Stimulated activated CD8-positive, alpha-beta memory T cell treated with anti-CD3 and anti-CD28 coated beads, Interleukin-2, amount 100 ng/mL, for 1 hour (primary cell): ENCODE data around the gene EGFR.

Experiments used
- DNase-seq, 2 donors: peaks; one replicate each; pipeline ENCODE4 v3.0.0-alpha.2; 2020; ENCODE audit warnings: low read depth in 2 of 2

The EGFR gene

DNA sequence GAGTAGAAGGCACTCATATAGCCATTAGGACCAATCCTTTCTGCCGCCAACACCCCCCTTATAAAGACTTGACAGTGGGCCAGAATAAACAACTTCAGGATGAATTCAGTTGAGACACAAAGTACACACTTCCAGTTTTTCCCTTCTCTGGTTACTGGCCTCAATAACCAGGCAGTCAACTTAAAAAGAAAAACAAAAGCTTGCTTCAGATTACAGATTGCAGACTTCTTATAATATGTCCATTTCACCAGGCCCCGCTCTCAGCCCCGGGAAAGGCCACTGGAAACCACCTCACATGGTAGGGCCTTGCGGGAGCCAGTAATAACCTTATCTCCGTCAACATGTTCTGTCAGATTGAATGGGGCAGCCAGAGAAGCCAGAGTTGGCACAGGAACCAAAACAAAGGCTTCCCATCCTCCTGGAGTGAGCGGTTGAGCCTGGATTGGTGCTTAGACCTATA, 108.8 kb downstream of the EGFR start:
- no peak for DNase-seq

GRCh38 chr7:55128693-55129394, 110.0 kb downstream of the EGFR start:
- DNase-seq: no peak

DNA sequence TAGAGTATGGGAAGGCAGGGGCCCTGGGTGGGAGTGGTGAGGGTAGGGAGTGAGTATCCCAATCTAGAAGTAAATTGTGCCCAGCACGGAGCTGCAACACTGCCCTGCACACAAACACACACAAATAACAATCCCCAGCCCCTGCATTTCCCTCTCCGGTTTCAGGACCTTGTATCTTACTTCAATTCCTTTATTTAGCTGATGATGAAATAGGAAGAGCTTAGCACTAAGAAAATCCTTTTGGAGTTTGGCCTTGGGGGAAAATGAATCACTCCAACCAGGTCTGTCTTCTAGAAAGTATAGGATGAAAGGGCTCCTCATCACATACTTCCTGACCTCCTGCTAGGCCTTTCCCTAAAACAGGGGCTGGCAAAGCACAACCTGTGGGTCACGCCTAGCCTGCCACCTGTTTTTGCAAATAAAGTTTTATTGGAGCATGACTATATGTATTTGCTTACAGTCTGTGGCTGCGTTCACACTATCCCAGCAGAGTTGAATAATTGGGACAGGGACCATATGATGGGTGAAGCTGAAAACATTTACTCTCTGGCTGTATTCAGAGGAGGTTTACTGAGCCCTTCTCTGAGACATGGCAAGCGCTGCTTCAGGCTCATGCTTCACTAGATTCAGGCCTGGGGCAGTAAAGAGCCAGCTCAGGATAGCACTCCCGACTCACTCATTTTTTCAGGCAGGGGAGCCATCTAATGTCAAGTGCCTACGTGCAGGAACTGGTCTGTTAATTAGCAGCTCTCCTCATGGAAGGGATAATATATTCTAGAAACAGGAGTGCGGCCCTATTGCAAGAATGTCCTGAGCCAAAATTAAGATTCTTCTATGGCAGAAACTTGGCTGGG, 111.0 kb downstream of the EGFR start:
- no peak for DNase-seq

- no peak for DNase-seq
These were observed 111.8 kb downstream of the EGFR start for GRCh38 chr7:55130395-55131141.

- no peak for DNase-seq
These were observed 112.5 kb downstream of the EGFR start for GRCh38 chr7:55131142-55131929.

GRCh38 chr7:55132550-55132889, 113.7 kb downstream of the EGFR start:
- no peak for DNase-seq

- DNase-seq: no peak
These were observed 114.2 kb downstream of the EGFR start for GRCh38 chr7:55132890-55133551.

GRCh38 chr7:55133630-55134358, 115.0 kb downstream of the EGFR start:
- DNase-seq: no peak

DNA sequence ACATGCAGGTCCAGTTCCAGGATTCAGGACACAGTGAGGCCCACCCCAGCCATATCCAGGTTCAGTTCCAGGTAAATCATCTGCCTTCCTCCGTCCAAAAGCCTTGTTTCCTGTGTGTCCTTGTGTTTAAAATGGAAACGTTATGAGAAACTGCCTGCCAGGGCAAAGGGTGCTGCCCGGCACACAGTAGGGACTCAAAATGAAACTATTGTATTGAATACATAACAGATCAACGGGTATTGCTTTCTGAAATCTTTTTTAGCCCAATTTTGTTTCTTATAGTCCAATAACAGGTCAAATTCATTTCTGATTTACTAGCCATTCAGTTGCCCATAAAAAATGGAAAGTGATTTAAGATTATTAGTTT, 115.5 kb downstream of the EGFR start:
- no peak for DNase-seq

- no peak for DNase-seq
These were observed 116.0 kb downstream of the EGFR start for GRCh38 chr7:55134786-55135185.

DNA sequence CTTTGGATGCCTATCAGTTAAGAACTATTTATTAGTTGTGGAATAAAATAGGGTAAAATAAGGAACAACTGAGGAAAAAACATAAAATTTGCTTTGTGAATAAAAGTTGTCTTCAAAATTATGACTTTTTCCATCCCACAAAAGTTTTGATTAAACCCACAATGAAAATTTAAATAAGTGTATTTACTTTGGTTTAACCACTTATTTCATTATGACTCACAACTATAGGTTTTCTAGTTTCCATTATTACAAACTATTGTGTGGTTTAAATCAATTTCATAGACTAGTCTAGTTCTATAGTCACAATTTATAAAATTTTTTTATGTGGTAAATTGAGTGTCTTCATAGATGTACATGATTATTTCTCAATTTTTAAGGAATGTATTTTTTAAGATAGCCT, 116.6 kb downstream of the EGFR start:
- DNase-seq: no peak

- no peak for DNase-seq
These were observed 119.8 kb downstream of the EGFR start for GRCh38 chr7:55138663-55139062.

DNA sequence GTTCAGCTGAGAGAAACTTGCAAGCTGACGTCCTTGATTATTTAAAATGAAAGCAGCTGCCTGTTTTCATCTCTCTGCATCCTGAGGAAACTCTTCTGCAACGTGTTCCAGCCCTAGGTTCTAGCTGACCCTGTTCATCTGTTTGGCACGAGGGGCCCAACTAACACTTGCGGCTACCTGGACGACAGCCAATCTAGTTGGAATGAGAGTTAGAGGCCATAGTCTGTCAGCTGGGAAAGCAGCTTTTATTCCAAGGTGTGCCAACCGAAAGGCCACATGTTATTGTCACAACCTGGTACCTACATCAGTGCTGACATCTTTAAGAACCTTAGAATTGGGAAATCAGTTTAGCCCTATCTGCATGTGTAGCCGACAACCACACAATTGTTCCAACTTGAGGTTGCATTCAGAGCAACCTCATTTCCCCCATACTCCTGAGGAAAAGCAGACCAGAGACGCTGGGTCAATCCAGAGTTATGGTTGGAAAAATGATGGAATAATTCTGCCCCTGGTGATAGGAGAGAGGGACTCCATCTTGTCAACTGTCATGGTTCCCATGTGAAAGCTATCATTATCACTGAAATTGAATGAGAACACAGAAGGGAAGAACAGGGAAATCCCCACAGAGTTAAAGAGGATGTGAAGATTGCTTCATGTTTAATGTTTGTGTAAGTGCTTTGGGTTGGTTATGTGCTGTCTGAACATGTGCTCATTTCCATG, 121.6 kb downstream of the EGFR start:
- DNase-seq: no peak

DNA sequence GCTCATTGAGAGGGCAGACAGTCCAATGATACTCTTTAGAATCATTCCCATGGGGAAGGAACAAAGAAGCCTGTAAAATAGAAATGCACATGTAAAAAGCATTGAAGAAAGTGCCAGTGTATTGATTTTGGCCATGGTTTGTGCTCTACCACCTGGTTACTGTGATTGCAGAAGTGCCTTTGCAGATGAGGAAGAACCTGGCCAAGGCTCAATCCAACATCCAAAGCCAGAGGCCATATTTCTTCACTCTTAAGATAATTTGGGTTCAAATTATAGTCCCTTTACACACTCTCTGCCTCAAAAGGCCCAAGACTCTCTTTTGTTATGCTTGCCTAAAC, 122.1 kb downstream of the EGFR start:
- no peak for DNase-seq

DNA sequence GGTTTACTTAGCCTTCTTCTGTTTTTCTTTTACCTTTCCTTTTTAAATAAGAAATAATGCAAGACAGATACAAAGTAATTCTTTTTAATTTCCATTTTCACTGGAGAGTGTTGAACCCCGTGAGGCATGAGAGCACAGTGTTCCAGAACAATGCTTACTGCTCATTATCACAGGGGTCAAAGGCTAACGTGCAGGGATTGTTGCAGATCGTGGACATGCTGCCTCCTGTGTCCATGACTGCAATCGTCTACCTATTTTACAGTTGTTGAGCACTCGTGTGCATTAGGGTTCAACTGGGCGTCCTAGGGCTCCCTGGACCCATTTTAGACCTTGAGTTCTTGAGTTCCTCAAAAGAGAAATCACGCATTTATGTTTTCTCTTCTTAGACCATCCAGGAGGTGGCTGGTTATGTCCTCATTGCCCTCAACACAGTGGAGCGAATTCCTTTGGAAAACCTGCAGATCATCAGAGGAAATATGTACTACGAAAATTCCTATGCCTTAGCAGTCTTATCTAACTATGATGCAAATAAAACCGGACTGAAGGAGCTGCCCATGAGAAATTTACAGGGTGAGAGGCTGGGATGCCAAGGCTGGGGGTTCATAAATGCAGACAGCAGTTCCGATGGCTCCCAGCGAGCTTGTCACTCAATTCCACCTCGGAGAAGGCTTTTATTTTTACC, 124.2 kb downstream of the EGFR start:
- DNase-seq: no peak

- DNase-seq: no peak
These were observed 125.8 kb downstream of the EGFR start for GRCh38 chr7:55144333-55145317.

DNA sequence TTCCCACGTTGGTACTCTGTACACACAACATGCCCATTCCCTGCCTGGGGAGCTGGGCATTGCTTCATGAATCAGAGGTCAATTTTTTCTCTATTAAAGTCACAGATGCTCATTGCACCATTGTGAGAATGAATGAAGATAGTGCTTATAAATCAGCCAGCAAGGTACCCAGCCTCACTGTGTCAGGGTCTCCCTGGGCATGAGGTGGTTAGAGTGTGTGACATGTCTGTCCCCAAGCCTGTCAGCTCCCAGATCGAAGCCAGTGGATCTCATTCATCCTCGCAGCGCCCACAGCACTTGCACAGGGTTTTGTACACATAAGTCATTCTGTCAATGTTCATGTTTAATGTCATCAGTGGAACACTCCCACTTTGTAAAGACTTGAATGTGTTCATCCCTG, 126.8 kb downstream of the EGFR start:
- DNase-seq: no peak

GRCh38 chr7:55147101-55147500, 128.3 kb downstream of the EGFR start:
- no peak for DNase-seq
